Spleen (tissue), 11 donors: ENCODE measurements around the gene ASIP. TPM values are rescaled to one million over a fixed set of nuclear protein-coding genes. Genes with fewer than 3 reads are reported as not detected.
"Not testable (repeated sequence)": the region's sequence is repeated elsewhere in the genome, so short reads cannot be mapped to it uniquely, and the experiment has no call there.

Experiments
- DNase-seq: peaks from one replicate; pipeline ENCODE4 v3.0.0-alpha.2; 2020
- H3K27ac ChIP-seq, 8 donors: fragments of 200-600 bp; sonication (generic) in 7 of 8; 1 replicate in 4 of 8; 2 replicates in 4 of 8; pipeline versions ENCODE4 v1.5.0 to v1.8.0; 2016 to 2021; ENCODE audit warnings: inconsistent platforms in 4 of 8, mild to moderate bottlenecking in 4 of 8, moderate library complexity in 1 of 8
- H3K27me3 ChIP-seq, 7 donors: fragments of 200-600 bp; sonication (generic) in 6 of 7; replicated peaks in 1 of 7; 1 replicate in 4 of 7; 2 replicates in 3 of 7; pipeline versions ENCODE4 v1.5.0 to v1.8.0; 2016 to 2021; ENCODE audit warnings: inconsistent platforms in 3 of 7, mild to moderate bottlenecking in 1 of 7
- H3K36me3 ChIP-seq, 6 donors: fragments of 200-600 bp; sonication (generic) in 5 of 6; 1 replicate in 4 of 6; 2 replicates in 2 of 6; pipeline versions ENCODE4 v1.5.0 to v1.8.0; 2016 to 2021; ENCODE audit warnings: inconsistent platforms in 2 of 6
- H3K4me1 ChIP-seq, 6 donors: fragments of 200-600 bp; sonication (generic) in 5 of 6; 1 replicate in 3 of 6; 2 replicates in 3 of 6; pipeline versions ENCODE4 v1.5.0 to v1.8.0; 2016 to 2021; ENCODE audit warnings: inconsistent platforms in 3 of 6
- H3K4me3 ChIP-seq, 8 donors: fragments of 200-600 bp; sonication (generic) in 7 of 8; 1 replicate in 4 of 8; 2 replicates in 4 of 8; pipeline versions ENCODE4 v1.5.0 to v1.8.0; 2016 to 2021; ENCODE audit warnings: inconsistent platforms in 4 of 8, mild to moderate bottlenecking in 4 of 8, moderate library complexity in 2 of 8
- H3K9me3 ChIP-seq, 8 donors: fragments of 200-600 bp; sonication (generic) in 7 of 8; 1 replicate in 4 of 8; 2 replicates in 4 of 8; pipeline versions ENCODE4 v1.5.0 to v1.8.0; 2016 to 2021; ENCODE audit warnings: inconsistent platforms in 4 of 8
- CTCF ChIP-seq, 11 experiments: fragments of 200-600 bp in 7 of 11; fragments of 450-650 bp in 4 of 11; sonication (generic) in 4 of 11; IDR thresholded peaks in 8 of 11; conservative IDR thresholded peaks in 3 of 11; 1 replicate in 7 of 11; 2 replicates in 4 of 11; pipeline versions ENCODE4 v1.4.0 to v1.8.0; 2016 to 2021; ENCODE audit warnings: antibody characterized with exemption in 11 of 11, inconsistent platforms in 4 of 11, mild to moderate bottlenecking in 1 of 11
- POLR2A ChIP-seq, 3 donors: fragments of 450-650 bp; IDR thresholded peaks; one replicate each; pipeline ENCODE4 v1.5.1; 2017; ENCODE audit warnings: antibody characterized with exemption in 3 of 3, mild to moderate bottlenecking in 1 of 3
- POLR2AphosphoS5 ChIP-seq, 3 donors: sonication (generic); formaldehyde crosslinking; IDR thresholded peaks; one replicate each; pipeline ENCODE4 v1.5.1; 2017; ENCODE audit warnings: antibody characterized with exemption in 3 of 3
- WGBS, 5 donors: extraction: QIAGEN DNeasy Blood & Tissue Kit in 3 of 5; methylation state at CpG; one replicate each; pipeline versions ENCODE4 v1.1.5 to v1.1.7; 2013 to 2018; 5-methylcytosine and 5-hydroxymethylcytosine counted together
- intact Hi-C: fragments of 100-400 bp; cut with DNase I; formaldehyde crosslinking; loops from one replicate; pipeline ENCODE4 v1.15.0; 2023; ENCODE audit warnings: low total_unique reads
- polyA plus RNA-seq, 3 donors: library from polyadenylated mRNA; stranded (reverse); fragments of 200-250 nt; gene quantifications; one replicate each; pipeline ENCODE4 v1.2.1, GENCODE V29; 2013
- total RNA-seq, 7 donors: library from RNA; depleted of rRNA in 3 of 7; stranded (reverse); fragments of >200 nt in 3 of 7; fragmentation: NEBNext Ultra II Directional in 4 of 7; extraction: Animal tissue kit (Norgen Biotek cat#: 25700) in 4 of 7; gene quantifications; one replicate each; pipeline versions ENCODE4 v1.1.0 to v1.2.1, GENCODE V29; 2016 to 2021
- donor health status: healthy with polysubstance abuse.
- donor health status: DM: no; HTN: no; CAD: no; lungs with moderate emphysema.
- donor health status: DM: no; HTN: no; CAD: no.
- donor health status: Bipolar disorder and iron deficiency.
- donor health status: healthy.
- donor health status: DM: no; HTN: no; CAD: no.
- donor health status: DM: yes; HTN: yes; CAD: no.

Gene ASIP
- total and polyA plus RNA-seq, 10 donors, result 0.63 to 2.7 (median 1.7) TPM; not detected in 7

- no peak for DNase-seq
Measured at GRCh38 chr20:34296468-34296867, 55.2 kb downstream of the ASIP start.

GRCh38 chr20:34298294-34298784 lies 57.1 kb downstream of the ASIP start:
- peaks cover 0 to 24% (median 8%) of the 10 kb centered on the region in 6 donors for H3K36me3 ChIP-seq
- DNase-seq, H3K27me3 ChIP-seq, H3K27ac ChIP-seq, intact Hi-C loops, H3K4me3 ChIP-seq, H3K9me3 ChIP-seq: not testable (repeated sequence)
- WGBS, 5 donors, result 82 to 100% (median 93%) methylated on average over 1 to 10 of the region's 15 CpGs
- peaks cover 0 to 43% (median 21%) of the 10 kb centered on the region in 6 donors for H3K4me1 ChIP-seq
- TF ChIP-seq CTCF (IDR thresholded peaks at IDR 0.05 in 8 of 11, conservative IDR thresholded peaks at IDR 0.05 in 3 of 11), result peak in 7 of 11 experiments; percentile 18 to 47 (median 30)

More at GRCh38 chr20:34296468-34296867, 55.2 kb downstream of the ASIP start:
- no peak overlapping the region for H3K27ac ChIP-seq
- H3K4me3 ChIP-seq, result no peak overlapping the region
- H3K9me3 ChIP-seq, result no peaks in the 10 kb centered on the region
- H3K27me3 ChIP-seq, result no peaks in the 10 kb centered on the region
- H3K4me1 ChIP-seq, result peaks cover 0 to 29% (median 10%) of the 10 kb centered on the region in 6 donors
- TF ChIP-seq POLR2AphosphoS5 (IDR thresholded peaks at IDR 0.05) (no peak), CTCF (IDR thresholded peaks at IDR 0.05 in 8 of 11, conservative IDR thresholded peaks at IDR 0.05 in 3 of 11) (no peak), POLR2A (IDR thresholded peaks at IDR 0.05) (no peak)
- peaks cover 0 to 43% (median 23%) of the 10 kb centered on the region in 6 donors for H3K36me3 ChIP-seq
- 87 to 97% (median 92%) methylated on average over 3 of the region's 3 CpGs for WGBS, 5 donors
- intact Hi-C loops, result no loop called here

- Histone ChIP-seq H3K27me3 (no peaks in the 10 kb centered on the region), H3K27ac (no peak overlapping the region), H3K4me1 (peaks cover 0 to 45% (median 26%) of the 10 kb centered on the region in 6 donors), H3K9me3 (no peaks in the 10 kb centered on the region), H3K4me3 (no peak overlapping the region), H3K36me3 (peaks cover 0 to 11% (median 4%) of the 10 kb centered on the region in 6 donors)
- 80 to 87% (median 81%) methylated on average over 11 of the region's 11 CpGs for WGBS, 5 donors
- intact Hi-C loops, result no loop called here
- TF ChIP-seq POLR2A (IDR thresholded peaks at IDR 0.05) (no peak), POLR2AphosphoS5 (IDR thresholded peaks at IDR 0.05) (no peak), CTCF (IDR thresholded peaks at IDR 0.05 in 8 of 11, conservative IDR thresholded peaks at IDR 0.05 in 3 of 11) (no peak)
- DNase-seq, result no peak
Measured at GRCh38 chr20:34299556-34300255, 58.5 kb downstream of the ASIP start.

- peaks cover 0 to 48% (median 26%) of the 10 kb centered on the region in 6 donors for H3K4me1 ChIP-seq
- no peak overlapping the region for H3K4me3 ChIP-seq
- DNase-seq, result no peak
- peaks cover 0 to 4% (median under 1%) of the 10 kb centered on the region in 6 donors for H3K36me3 ChIP-seq
- intact Hi-C loops, result no loop called here
- H3K27ac ChIP-seq, result no peak overlapping the region
- WGBS, 5 donors, result 90 to 95% (median 92%) methylated on average over 3 of the region's 3 CpGs
- no peaks in the 10 kb centered on the region for H3K27me3 ChIP-seq
- TF ChIP-seq POLR2A (IDR thresholded peaks at IDR 0.05) (no peak), CTCF (IDR thresholded peaks at IDR 0.05 in 8 of 11, conservative IDR thresholded peaks at IDR 0.05 in 3 of 11) (no peak), POLR2AphosphoS5 (IDR thresholded peaks at IDR 0.05) (no peak)
- H3K9me3 ChIP-seq, result no peaks in the 10 kb centered on the region
Measured at GRCh38 chr20:34300256-34300806, 59.1 kb downstream of the ASIP start.
